ENCODE results near the gene TRAFD1. TPM values are rescaled to one million over a fixed set of nuclear protein-coding genes. Genes with fewer than 3 reads are reported as not detected.

The TRAFD1 gene
- total RNA-seq, 1 donor: 47.5 TPM

GRCh38 chr12:112179341-112179740 is 54.0 kb downstream of the TRAFD1 start:
- TF ChIP-seq, protein P1, sequence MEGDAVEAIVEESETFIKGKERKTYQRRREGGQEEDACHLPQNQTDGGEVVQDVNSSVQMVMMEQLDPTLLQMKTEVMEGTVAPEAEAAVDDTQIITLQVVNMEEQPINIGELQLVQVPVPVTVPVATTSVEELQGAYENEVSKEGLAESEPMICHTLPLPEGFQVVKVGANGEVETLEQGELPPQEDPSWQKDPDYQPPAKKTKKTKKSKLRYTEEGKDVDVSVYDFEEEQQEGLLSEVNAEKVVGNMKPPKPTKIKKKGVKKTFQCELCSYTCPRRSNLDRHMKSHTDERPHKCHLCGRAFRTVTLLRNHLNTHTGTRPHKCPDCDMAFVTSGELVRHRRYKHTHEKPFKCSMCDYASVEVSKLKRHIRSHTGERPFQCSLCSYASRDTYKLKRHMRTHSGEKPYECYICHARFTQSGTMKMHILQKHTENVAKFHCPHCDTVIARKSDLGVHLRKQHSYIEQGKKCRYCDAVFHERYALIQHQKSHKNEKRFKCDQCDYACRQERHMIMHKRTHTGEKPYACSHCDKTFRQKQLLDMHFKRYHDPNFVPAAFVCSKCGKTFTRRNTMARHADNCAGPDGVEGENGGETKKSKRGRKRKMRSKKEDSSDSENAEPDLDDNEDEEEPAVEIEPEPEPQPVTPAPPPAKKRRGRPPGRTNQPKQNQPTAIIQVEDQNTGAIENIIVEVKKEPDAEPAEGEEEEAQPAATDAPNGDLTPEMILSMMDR (IDR thresholded peaks at IDR 0.05; ENCODE audit: insufficient read depth, low read depth, low read length): no peak
- no peak for DNase-seq (ENCODE audit: low read depth)
- no peak overlapping the region for H3K4me3 ChIP-seq (ENCODE audit: low read depth, low read length)

- no peak for DNase-seq (ENCODE audit: low read depth)
- no peak overlapping the region for H3K4me3 ChIP-seq (ENCODE audit: low read depth, low read length)
- TF ChIP-seq, protein P1 (IDR thresholded peaks at IDR 0.05; ENCODE audit: insufficient read depth, low read depth, low read length): no peak
These were observed 54.6 kb downstream of the TRAFD1 start for GRCh38 chr12:112179916-112180315.

GRCh38 chr12:112180422-112180821 is 55.1 kb downstream of the TRAFD1 start:
- TF ChIP-seq, protein P1 (IDR thresholded peaks at IDR 0.05; ENCODE audit: insufficient read depth, low read depth, low read length): no peak
- no peak overlapping the region for H3K4me3 ChIP-seq (ENCODE audit: low read depth, low read length)
- DNase-seq (ENCODE audit: low read depth): no peak

DNA sequence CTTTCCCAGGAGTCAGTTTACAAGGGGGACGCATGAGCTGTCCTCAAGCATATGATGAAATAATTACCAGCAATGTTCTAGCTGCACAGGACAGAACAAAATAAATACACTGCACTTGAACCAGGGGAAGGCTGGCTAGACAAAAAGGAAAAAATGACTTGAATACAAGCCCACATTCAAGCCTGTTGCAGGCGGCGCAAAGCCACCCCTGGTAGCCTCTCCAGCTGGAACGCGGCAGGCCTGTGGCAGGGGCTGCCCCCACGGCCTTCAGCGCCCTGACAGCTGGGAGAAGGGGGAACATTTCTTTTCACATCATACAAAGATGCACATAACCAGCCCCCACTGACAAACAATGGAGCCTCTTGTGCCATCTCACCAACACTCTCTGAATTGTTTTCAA is 57.1 kb downstream of the TRAFD1 start:
- TF ChIP-seq, protein P1 (IDR thresholded peaks at IDR 0.05; ENCODE audit: insufficient read depth, low read depth, low read length): no peak
- H3K4me3 ChIP-seq (ENCODE audit: low read depth, low read length): no peak overlapping the region
- no peak for DNase-seq (ENCODE audit: low read depth)

DNA sequence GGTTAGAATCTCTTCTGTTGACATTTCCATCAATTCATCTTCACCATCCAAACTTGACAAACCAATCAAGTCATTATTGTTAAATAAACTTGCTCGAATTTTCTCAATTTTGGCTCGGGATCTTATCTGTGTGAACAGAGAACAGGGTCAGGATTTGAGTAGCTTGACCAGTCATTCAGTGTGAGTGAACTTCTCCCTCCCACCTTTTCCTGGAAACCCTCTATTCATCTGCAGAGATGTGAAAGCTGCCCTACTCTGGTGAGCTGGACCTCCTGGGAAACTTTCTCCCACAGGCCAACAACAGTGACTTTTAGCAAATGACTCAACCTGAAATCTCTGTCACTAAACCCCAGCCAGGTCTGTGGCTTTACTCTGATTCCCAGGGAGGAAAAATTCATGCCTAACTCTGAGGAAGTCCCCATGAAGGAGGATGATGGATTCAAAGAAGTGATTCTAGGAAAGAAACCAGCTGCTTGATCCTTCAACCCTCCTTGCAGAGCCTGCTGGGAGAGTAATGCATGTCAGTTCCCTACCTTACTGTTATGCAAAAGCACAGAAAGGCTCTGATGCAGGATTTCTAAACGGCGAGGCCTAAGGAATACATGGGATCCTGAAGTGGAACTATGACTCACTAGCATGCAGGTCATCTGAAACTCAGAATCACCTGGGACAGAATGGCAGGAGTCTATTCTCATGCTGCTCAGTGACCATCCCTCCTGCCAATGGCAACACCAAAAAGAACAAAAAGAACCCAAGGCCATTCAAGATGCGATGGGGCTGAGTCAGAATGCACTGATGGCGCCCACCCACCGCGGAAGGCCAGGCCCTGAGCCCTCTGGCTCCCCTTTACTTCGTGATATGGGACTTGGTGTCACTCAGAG is 58.0 kb downstream of the TRAFD1 start:
- no peak overlapping the region for H3K4me3 ChIP-seq (ENCODE audit: low read depth, low read length)
- no peak for DNase-seq (ENCODE audit: low read depth)
- TF ChIP-seq, protein P1 (IDR thresholded peaks at IDR 0.05; ENCODE audit: insufficient read depth, low read depth, low read length): no peak

DNA sequence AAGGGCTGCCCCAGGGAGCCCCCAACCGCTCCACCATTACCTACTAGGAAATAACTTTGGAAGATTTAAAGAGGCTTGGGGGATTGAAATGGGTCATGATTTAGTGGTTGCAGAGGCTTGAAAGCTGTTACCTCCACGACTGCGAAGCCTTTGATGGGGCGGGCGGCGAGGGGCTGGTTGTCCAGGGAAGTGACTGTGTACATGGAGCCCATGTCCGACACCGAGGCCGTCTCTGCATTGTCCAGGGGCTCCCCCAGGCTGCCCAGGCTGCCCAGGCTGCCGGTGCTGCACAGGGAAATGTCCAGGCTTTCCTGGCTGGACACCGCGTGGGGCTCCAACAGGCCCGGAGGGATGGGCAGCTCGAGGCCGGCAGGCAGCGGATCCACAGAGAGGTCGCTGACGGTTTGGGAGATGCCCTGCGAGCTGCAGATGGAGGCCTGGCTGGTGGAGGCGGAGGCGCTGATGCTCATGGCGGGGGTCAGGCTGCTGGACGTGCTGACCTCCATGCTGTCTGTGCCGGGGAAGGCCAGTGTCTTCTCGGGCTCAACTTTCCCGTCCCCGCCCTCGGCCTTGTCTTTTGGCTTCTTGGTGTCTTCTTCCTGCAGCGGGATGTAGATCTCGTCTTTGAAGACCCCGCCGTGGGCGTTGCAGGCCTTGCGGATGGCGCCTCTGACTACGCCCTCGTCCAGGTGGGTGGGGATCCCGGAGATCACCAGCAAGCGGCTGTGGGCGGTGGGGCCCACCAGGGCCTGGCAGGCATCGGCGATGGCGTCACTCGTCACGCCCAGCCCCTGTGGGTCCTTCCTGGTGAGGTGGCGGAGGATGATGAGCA is 58.9 kb downstream of the TRAFD1 start:
- no peak for DNase-seq (ENCODE audit: low read depth)
- TF ChIP-seq, protein P1 (IDR thresholded peaks at IDR 0.05; ENCODE audit: insufficient read depth, low read depth, low read length): no peak
- no peak overlapping the region for H3K4me3 ChIP-seq (ENCODE audit: low read depth, low read length)

Data from fibroblast of villous mesenchyme (primary cell).